ENCODE measurements around the gene AGPS. TPM values are rescaled to one million over a fixed set of nuclear protein-coding genes. Genes with fewer than 3 reads are reported as not detected.

AGPS gene
- total RNA-seq, 2 experiments from 2014 or later = 2.1 to 9.6 TPM

- Histone ChIP-seq H3K4me2 (ENCODE audit: low read length) (peak overlapping the region; percentile 54; the same call in 1 of the 2 replicates), H3K9me3 (ENCODE audit: low read length) (no peaks in the 10 kb centered on the region), H2AFZ (ENCODE audit: low read length) (no peak overlapping the region), H3K4me1 (ENCODE audit: insufficient read depth, low read length, poor library complexity, severe bottlenecking) (no peaks in the 10 kb centered on the region), H3K9me2 (ENCODE audit: insufficient read depth, low read length) (no peaks in the 10 kb centered on the region), H3K4me3 (ENCODE audit: low read depth, low read length, poor library complexity, severe bottlenecking) (no peak overlapping the region), H3K79me2 (ENCODE audit: insufficient read depth, low read depth, low read length) (no peaks in the 10 kb centered on the region), H4K20me1 (ENCODE audit: insufficient read depth, low read length) (no peaks in the 10 kb centered on the region), H3K36me3 (ENCODE audit: insufficient read depth, low read length) (no peaks in the 10 kb centered on the region), H3K27ac (ENCODE audit: low read depth, low read length, poor library complexity, severe bottlenecking) (no peak overlapping the region)
- no peak for DNase-seq (ENCODE audit: low spot score)
- intact Hi-C loops (cut with micrococcal nuclease; ENCODE audit: unreplicated experiment) = no loop called here
- POLR2A ChIA-PET = interaction anchor here (0.6 to 1.5 kb wide), 12 partner anchors 11 to 868 kb away, joined by 3 to 8 read pairs (median 3); no protein-coding TSS in a partner anchor
- no TSS peak for BruUV-seq (replicated peaks)
- TF ChIP-seq CTCF (conservative IDR thresholded peaks at IDR 0.05; ENCODE audit: low read length) (no peak), EZH2phosphoT487 (IDR thresholded peaks at IDR 0.05; ENCODE audit: borderline replicate concordance, low read depth, low read length) (no peak)
- CTCF ChIA-PET (ENCODE audit: unreplicated experiment) = interaction anchor here (0.6 kb wide), 1 partner anchor 60 kb away, joined by 3 read pairs; no protein-coding TSS in a partner anchor
Measured at GRCh38 chr2:177393824-177394593, 1.4 kb downstream of the AGPS start.

GRCh38 chr2:177394594-177394973 lies 2.0 kb downstream of the AGPS start:
- Histone ChIP-seq H3K9me3 (ENCODE audit: low read length) (no peaks in the 10 kb centered on the region), H3K36me3 (ENCODE audit: insufficient read depth, low read length) (no peaks in the 10 kb centered on the region), H3K4me1 (ENCODE audit: insufficient read depth, low read length, poor library complexity, severe bottlenecking) (no peaks in the 10 kb centered on the region), H3K27ac (ENCODE audit: low read depth, low read length, poor library complexity, severe bottlenecking) (no peak overlapping the region), H3K9me2 (ENCODE audit: insufficient read depth, low read length) (no peaks in the 10 kb centered on the region), H2AFZ (ENCODE audit: low read length) (no peak overlapping the region), H3K79me2 (ENCODE audit: insufficient read depth, low read depth, low read length) (no peaks in the 10 kb centered on the region), H4K20me1 (ENCODE audit: insufficient read depth, low read length) (no peaks in the 10 kb centered on the region), H3K4me2 (ENCODE audit: low read length) (no peak overlapping the region; the same call in 1 of the 2 replicates), H3K4me3 (ENCODE audit: low read depth, low read length, poor library complexity, severe bottlenecking) (no peak overlapping the region)
- DNase-seq (ENCODE audit: low spot score) = no peak
- intact Hi-C loops (cut with micrococcal nuclease; ENCODE audit: unreplicated experiment) = no loop called here
- POLR2A ChIA-PET = interaction anchor here (0.6 to 1.2 kb wide), 4 partner anchors 13 to 231 kb away, joined by 3 to 5 read pairs (median 3); no protein-coding TSS in a partner anchor
- BruUV-seq (replicated peaks) = no TSS peak
- CTCF ChIA-PET (ENCODE audit: unreplicated experiment) = no interaction called here
- TF ChIP-seq EZH2phosphoT487 (IDR thresholded peaks at IDR 0.05; ENCODE audit: borderline replicate concordance, low read depth, low read length) (no peak), CTCF (conservative IDR thresholded peaks at IDR 0.05; ENCODE audit: low read length) (no peak)
